ENCODE data around the gene TELO2.
"Not testable (repeated sequence)": the region's sequence is repeated elsewhere in the genome, so short reads cannot be mapped to it uniquely, and the experiment has no call there.

The TELO2 gene

GRCh38 chr16:1458336-1458976 lies 34.7 kb upstream of the TELO2 start:
- DNase-seq = no peak

- DNase-seq = no peak
These were observed 34.2 kb upstream of the TELO2 start for GRCh38 chr16:1458977-1459341.

GRCh38 chr16:1459967-1460366 lies 33.2 kb upstream of the TELO2 start:
- DNase-seq = no peak

GRCh38 chr16:1460602-1461138 lies 32.5 kb upstream of the TELO2 start:
- DNase-seq = no peak

- DNase-seq = no peak
These were observed 32.0 kb upstream of the TELO2 start for GRCh38 chr16:1461146-1461545.

GRCh38 chr16:1464196-1464893 lies 28.8 kb upstream of the TELO2 start:
- no peak for DNase-seq

- no peak for DNase-seq
These were observed 28.1 kb upstream of the TELO2 start for GRCh38 chr16:1464894-1465566.

- no peak for DNase-seq
These were observed 27.6 kb upstream of the TELO2 start for GRCh38 chr16:1465567-1465915.

- no peak for DNase-seq
These were observed 27.1 kb upstream of the TELO2 start for GRCh38 chr16:1466054-1466453.

GRCh38 chr16:1466968-1467521 lies 26.1 kb upstream of the TELO2 start:
- no peak for DNase-seq

GRCh38 chr16:1468426-1468810 lies 24.7 kb upstream of the TELO2 start:
- DNase-seq = no peak

GRCh38 chr16:1469141-1469540 lies 24.0 kb upstream of the TELO2 start:
- DNase-seq = not testable (repeated sequence)

- DNase-seq = no peak
These were observed 23.4 kb upstream of the TELO2 start for GRCh38 chr16:1469693-1470201.

- DNase-seq = no peak
These were observed 22.5 kb upstream of the TELO2 start for GRCh38 chr16:1470481-1471251.

GRCh38 chr16:1471569-1472194 lies 21.5 kb upstream of the TELO2 start:
- no peak for DNase-seq

GRCh38 chr16:1472974-1473373 lies 20.2 kb upstream of the TELO2 start:
- no peak for DNase-seq

GRCh38 chr16:1474082-1474795 lies 18.9 kb upstream of the TELO2 start:
- DNase-seq = no peak

GRCh38 chr16:1474796-1475551 lies 18.2 kb upstream of the TELO2 start, which contains the start of gene CLCN7:
CLCN7 (minus strand) TSS chr16:1475028; CDS start chr16:1474974, 54 bp downstream.
- peak; percentile 32 for DNase-seq

GRCh38 chr16:1475552-1476114 lies 17.5 kb upstream of the TELO2 start:
- no peak for DNase-seq

- no peak for DNase-seq
These were observed 16.1 kb upstream of the TELO2 start for GRCh38 chr16:1477033-1477432.

Measured in NCI-H1105 treated with DMSO at 0.1 percent for 48 hours (cell line).